Mucosa of descending colon (tissue), 3 donors: Measurements from ENCODE around the gene MOGAT3. TPM values are rescaled to one million over a fixed set of nuclear protein-coding genes. Genes with fewer than 3 reads are reported as not detected.

Experiments used
- ATAC-seq: fragments of 200-7000 bp; cut with Tn5 transposase; one replicate; pipeline ENCODE4 v1.9.1; 2020; ENCODE audit warnings: mild to moderate bottlenecking, moderate library complexity
- DNase-seq, 3 donors: peaks; one replicate each; pipeline ENCODE4 v3.0.0-alpha.2; 2020
- H3K36me3 ChIP-seq: fragments of 200-600 bp; one replicate; pipeline ENCODE4 v1.8.0; 2021; ENCODE audit warnings: low read depth, mild to moderate bottlenecking
- H3K4me1 ChIP-seq: fragments of 200-600 bp; one replicate; pipeline ENCODE4 v1.8.0; 2021; ENCODE audit warnings: low read depth, mild to moderate bottlenecking
- H3K4me3 ChIP-seq: fragments of 200-600 bp; one replicate; pipeline ENCODE4 v1.8.0; 2021; ENCODE audit warnings: mild to moderate bottlenecking
- H3K9me3 ChIP-seq: fragments of 200-600 bp; one replicate; pipeline ENCODE4 v1.8.0; 2021; ENCODE audit warnings: mild to moderate bottlenecking
- CTCF ChIP-seq: fragments of 200-600 bp; IDR thresholded peaks from one replicate; pipeline ENCODE4 v1.8.0; 2022; ENCODE audit warnings: antibody characterized with exemption, mild to moderate bottlenecking
- intact Hi-C, 2 donors: fragments of 100-400 bp; cut with DNase I in 1 of 2; cut with micrococcal nuclease in 1 of 2; formaldehyde crosslinking; loops; one replicate each; pipeline versions ENCODE4 v1.11.0 to v1.11.1; 2022; cut with DNase I, micrococcal nuclease
- total RNA-seq, 3 donors: library from RNA; stranded (reverse); fragmentation: NEBNext Ultra II Directional in 2 of 3; extraction: Animal tissue kit (Norgen Biotek cat#: 25700) in 2 of 3; gene quantifications; one replicate each; pipeline versions ENCODE4 v1.2.1 to v1.2.4, GENCODE V29; 2021 to 2023
- donor health status: DM: no; HTN: no; CAD: no; lungs with moderate emphysema.
- donor health status: DM: no; HTN: no; CAD: no.
- donor health status: DM: no; HTN: yes; CAD: no.

Gene MOGAT3
- total RNA-seq, 3 donors from 2014 or later = 27.9 to 66.2 (median 58.3) TPM

- no peak overlapping the region for H3K4me3 ChIP-seq
- TF ChIP-seq CTCF = no peak
- H3K9me3 ChIP-seq = no peaks in the 10 kb centered on the region
- no peaks in the 10 kb centered on the region for H3K36me3 ChIP-seq
- H3K4me1 ChIP-seq = peaks cover 35% of the 10 kb centered on the region
- DNase-seq = no peak
- intact Hi-C loops = no loop called here
- peak; percentile 33 for ATAC-seq
Measured at GRCh38 chr7:101164071-101164840, 36.6 kb downstream of the MOGAT3 start.

- Histone ChIP-seq H3K4me3 (no peak overlapping the region), H3K9me3 (no peaks in the 10 kb centered on the region), H3K36me3 (no peaks in the 10 kb centered on the region), H3K4me1 (peaks cover 32% of the 10 kb centered on the region)
- DNase-seq (peak in 1 of 3 donors; percentile 65), ATAC-seq (peak; percentile 40)
- intact Hi-C loops = no loop called here
- no peak for TF ChIP-seq CTCF
Measured at GRCh38 chr7:101163279-101164070, 37.4 kb downstream of the MOGAT3 start.

GRCh38 chr7:101162551-101163278, 38.1 kb downstream of the MOGAT3 start:
- intact Hi-C loops = no loop called here
- no peak for TF ChIP-seq CTCF
- ATAC-seq = peak; percentile 65
- Histone ChIP-seq H3K4me3 (no peak overlapping the region), H3K9me3 (no peaks in the 10 kb centered on the region), H3K36me3 (no peaks in the 10 kb centered on the region), H3K4me1 (peaks cover 32% of the 10 kb centered on the region)
- DNase-seq = peak; percentile 45 to 74 (median 74)

- no peak for DNase-seq
- no peak for ATAC-seq
- no peaks in the 10 kb centered on the region for H3K9me3 ChIP-seq
- intact Hi-C loops = no loop called here
- no peak for TF ChIP-seq CTCF
- peaks cover 38% of the 10 kb centered on the region for H3K4me1 ChIP-seq
- no peak overlapping the region for H3K4me3 ChIP-seq
- no peaks in the 10 kb centered on the region for H3K36me3 ChIP-seq
Measured at GRCh38 chr7:101161692-101162471, 39.0 kb downstream of the MOGAT3 start.

- H3K4me1 ChIP-seq = peaks cover 36% of the 10 kb centered on the region
- DNase-seq (no peak), ATAC-seq (peak; percentile 15)
- H3K4me3 ChIP-seq = no peak overlapping the region
- H3K36me3 ChIP-seq = no peaks in the 10 kb centered on the region
- no peak for TF ChIP-seq CTCF
- intact Hi-C loops = no loop called here
- H3K9me3 ChIP-seq = no peaks in the 10 kb centered on the region
Measured at GRCh38 chr7:101160910-101161309, 39.9 kb downstream of the MOGAT3 start.
